ENCODE measurements around the gene FUT3. TPM values are rescaled to one million over a fixed set of nuclear protein-coding genes. Genes with fewer than 3 reads are reported as not detected.
A peak's percentile ranks its signal among the peaks of the same experiment; 100 is the strongest.

The FUT3 gene
- polyA plus RNA-seq, 1 of the 3 experiments (the other 2 are of a cell fraction): not detected

DNA sequence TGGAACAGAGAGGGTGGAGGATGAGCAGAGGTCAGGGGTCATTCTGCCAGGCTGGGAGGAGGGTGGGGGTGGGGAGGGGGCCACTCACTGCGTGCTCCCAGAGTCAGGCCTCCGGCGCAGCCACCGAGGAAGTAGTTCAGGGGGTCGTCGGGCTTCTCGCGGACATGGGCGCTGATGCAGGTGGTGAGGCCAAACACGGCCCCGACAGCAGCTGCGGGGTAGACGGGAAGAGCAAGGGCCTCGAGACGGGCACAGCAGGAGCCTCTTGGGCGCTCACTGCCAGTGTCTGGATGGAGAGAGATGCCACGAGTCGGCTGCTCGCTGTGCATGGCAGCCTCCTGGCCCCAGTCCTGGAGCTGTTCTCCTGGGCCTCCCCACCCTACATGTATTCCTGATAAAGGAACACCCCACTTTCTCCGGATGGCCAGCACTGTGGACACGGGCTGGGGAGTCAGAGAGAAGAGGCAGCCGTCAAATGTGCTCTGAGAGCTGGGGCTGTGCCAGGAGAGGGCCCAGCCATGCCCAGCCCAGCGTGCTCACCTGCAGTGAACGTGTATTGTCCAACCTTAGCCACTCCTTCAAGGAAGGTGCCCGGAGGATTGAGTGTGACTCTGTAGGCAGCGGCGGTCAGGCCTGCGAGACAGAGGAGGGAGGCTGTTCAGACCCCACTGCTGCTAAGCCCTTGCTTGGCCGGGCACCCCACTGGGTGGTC lies 45.3 kb upstream of the FUT3 start (continued):
- TF ChIP-seq, protein P1, sequence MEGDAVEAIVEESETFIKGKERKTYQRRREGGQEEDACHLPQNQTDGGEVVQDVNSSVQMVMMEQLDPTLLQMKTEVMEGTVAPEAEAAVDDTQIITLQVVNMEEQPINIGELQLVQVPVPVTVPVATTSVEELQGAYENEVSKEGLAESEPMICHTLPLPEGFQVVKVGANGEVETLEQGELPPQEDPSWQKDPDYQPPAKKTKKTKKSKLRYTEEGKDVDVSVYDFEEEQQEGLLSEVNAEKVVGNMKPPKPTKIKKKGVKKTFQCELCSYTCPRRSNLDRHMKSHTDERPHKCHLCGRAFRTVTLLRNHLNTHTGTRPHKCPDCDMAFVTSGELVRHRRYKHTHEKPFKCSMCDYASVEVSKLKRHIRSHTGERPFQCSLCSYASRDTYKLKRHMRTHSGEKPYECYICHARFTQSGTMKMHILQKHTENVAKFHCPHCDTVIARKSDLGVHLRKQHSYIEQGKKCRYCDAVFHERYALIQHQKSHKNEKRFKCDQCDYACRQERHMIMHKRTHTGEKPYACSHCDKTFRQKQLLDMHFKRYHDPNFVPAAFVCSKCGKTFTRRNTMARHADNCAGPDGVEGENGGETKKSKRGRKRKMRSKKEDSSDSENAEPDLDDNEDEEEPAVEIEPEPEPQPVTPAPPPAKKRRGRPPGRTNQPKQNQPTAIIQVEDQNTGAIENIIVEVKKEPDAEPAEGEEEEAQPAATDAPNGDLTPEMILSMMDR (IDR thresholded peaks at IDR 0.05): no peak
- no peak for TF ChIP-seq RXRA (IDR thresholded peaks at IDR 0.05; ENCODE audit: borderline replicate concordance, low read depth)
- no peak for TF ChIP-seq TAF1 (IDR thresholded peaks at IDR 0.05; ENCODE audit: borderline replicate concordance, low read depth, low read length)
- no peak for TF ChIP-seq GATA2 (CRISPR knock-in tag; IDR thresholded peaks at IDR 0.05)
- no peak for TF ChIP-seq NFIC (IDR thresholded peaks at IDR 0.05; ENCODE audit: borderline replicate concordance)

DNA sequence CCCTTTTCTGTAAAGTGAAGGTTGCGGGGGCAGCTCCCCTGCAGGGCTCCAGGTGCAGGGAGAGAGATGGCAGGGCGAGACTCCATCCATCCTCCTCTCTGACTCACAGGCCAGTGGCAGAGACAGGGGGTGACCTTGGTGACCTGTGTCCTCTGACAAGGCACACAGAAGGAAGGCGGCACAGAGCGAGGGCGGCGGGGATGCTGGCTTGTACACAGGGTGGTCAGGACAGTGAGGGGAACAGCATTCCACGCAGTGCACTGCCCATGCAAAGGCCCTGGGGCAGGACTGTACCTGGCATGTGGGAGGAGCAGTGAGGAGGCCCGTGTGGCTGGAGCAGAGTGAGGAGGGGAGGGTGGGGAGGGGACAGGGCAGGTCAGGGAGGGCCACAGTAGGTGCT lies 44.6 kb upstream of the FUT3 start:
- WGBS (ENCODE audit: low lambda C conversion rate): 90% methylated on average over 8 of the region's 8 CpGs
- H3K4me2 ChIP-seq: no peak overlapping the region
- TF ChIP-seq RCOR1 (IDR thresholded peaks at IDR 0.05; ENCODE audit: low read length) (no peak), JUND (IDR thresholded peaks at IDR 0.05) (no peak)
- TF ChIP-seq, protein P2, sequence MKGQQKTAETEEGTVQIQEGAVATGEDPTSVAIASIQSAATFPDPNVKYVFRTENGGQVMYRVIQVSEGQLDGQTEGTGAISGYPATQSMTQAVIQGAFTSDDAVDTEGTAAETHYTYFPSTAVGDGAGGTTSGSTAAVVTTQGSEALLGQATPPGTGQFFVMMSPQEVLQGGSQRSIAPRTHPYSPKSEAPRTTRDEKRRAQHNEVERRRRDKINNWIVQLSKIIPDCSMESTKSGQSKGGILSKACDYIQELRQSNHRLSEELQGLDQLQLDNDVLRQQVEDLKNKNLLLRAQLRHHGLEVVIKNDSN (IDR thresholded peaks at IDR 0.05; ENCODE audit: borderline replicate concordance, low read depth): no peak
- H3K9me3 ChIP-seq: no peaks in the 10 kb centered on the region
- H3F3A ChIP-seq (replicated peaks; ENCODE audit: insufficient read depth): no peaks in the 10 kb centered on the region
- H3K79me2 ChIP-seq (ENCODE audit: insufficient read depth): peaks cover 28% of the 10 kb centered on the region
- H2AFZ ChIP-seq (ENCODE audit: low read depth): no peak overlapping the region
- CTCF ChIA-PET: interaction anchor here (1.1 to 5.6 kb wide), 5 partner anchors 27 to 101 kb away, joined by 3 to 27 read pairs (median 3); partner anchors contain the start of gene NRTN
- H3K4me1 ChIP-seq (ENCODE audit: control insufficient read depth in 1 of 2, insufficient read depth in 2 of 2, low read depth in 1 of 2, low read length in 1 of 2): peaks cover 0 to 44% of the 10 kb centered on the region in 2 experiments; a peak in 1 of 4 replicates
- POLR2A ChIA-PET: interaction anchor here (0.8 to 1.2 kb wide), 5 partner anchors 8 to 126 kb away, joined by 3 to 4 read pairs (median 3); partner anchors contain the start of genes NDUFA11 and VMAC
- no peaks in the 10 kb centered on the region for H3K9me2 ChIP-seq
- no peak overlapping the region for H3K9ac ChIP-seq
- H4K20me1 ChIP-seq (ENCODE audit: insufficient read depth): peaks cover 22% of the 10 kb centered on the region
- H3K36me3 ChIP-seq (replicated peaks in 1 of 2; ENCODE audit: control insufficient read depth in 1 of 2, insufficient read depth in 2 of 2, low read length in 1 of 2): peaks cover 3 to 19% of the 10 kb centered on the region in 2 experiments
- no peak overlapping the region for H3K4me3 ChIP-seq (ENCODE audit: low read depth in 2 of 2, low read length in 1 of 2)
- no peak for DNase-seq
- H3K27me3 ChIP-seq (ENCODE audit: insufficient read depth): no peaks in the 10 kb centered on the region
- peak overlapping the region in 1 of 2 experiments; percentile 98; a peak in 2 of 4 replicates for H3K27ac ChIP-seq (ENCODE audit: low read depth in 2 of 2, low read length in 1 of 2)

DNA sequence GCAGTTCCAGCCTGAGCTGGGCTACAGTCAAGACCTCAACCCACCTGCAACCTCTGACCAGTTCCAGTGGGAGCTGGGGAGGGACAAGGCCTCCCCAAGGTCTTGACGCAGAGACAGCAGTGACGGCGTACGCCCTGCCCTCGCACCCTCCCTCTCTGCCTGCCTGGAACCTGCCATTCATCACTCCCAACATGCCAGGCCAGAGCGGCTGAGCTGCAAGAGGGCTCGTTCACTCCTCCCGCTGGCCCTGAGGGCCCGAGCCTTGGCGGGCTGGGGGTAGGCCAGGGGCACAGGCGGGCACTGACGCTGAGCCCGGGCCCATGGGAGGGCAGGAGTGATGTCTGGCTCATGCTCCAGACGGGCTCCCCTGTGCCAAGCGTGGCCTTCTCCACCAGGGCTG lies 44.2 kb upstream of the FUT3 start:
- ChIA-PET CTCF (interaction anchor here (1.0 to 5.6 kb wide), 4 partner anchors 42 to 128 kb away, joined by 3 to 27 read pairs (median 5); partner anchors contain the start of gene NRTN), POLR2A (interaction anchor here (0.8 to 1.2 kb wide), 5 partner anchors 8 to 126 kb away, joined by 3 to 4 read pairs (median 3); partner anchors contain the start of genes NDUFA11 and VMAC)
- no peaks in the 10 kb centered on the region for H3F3A ChIP-seq (replicated peaks; ENCODE audit: insufficient read depth)
- peaks cover 0 to 44% of the 10 kb centered on the region in 2 experiments; a peak in 1 of 4 replicates for H3K4me1 ChIP-seq (ENCODE audit: control insufficient read depth in 1 of 2, insufficient read depth in 2 of 2, low read depth in 1 of 2, low read length in 1 of 2)
- peak; percentile 78 for DNase-seq
- H3K4me2 ChIP-seq: no peak overlapping the region
- no peaks in the 10 kb centered on the region for H3K9me2 ChIP-seq
- WGBS (ENCODE audit: low lambda C conversion rate): no CpG with 5 or more reads among the region's 15 CpGs
- H2AFZ ChIP-seq (ENCODE audit: low read depth): no peak overlapping the region
- no peak overlapping the region; a peak in 1 of 4 replicates for H3K4me3 ChIP-seq (ENCODE audit: low read depth in 2 of 2, low read length in 1 of 2)
- H3K9me3 ChIP-seq: no peaks in the 10 kb centered on the region
- H3K27me3 ChIP-seq (ENCODE audit: insufficient read depth): no peaks in the 10 kb centered on the region
- peaks cover 22% of the 10 kb centered on the region for H4K20me1 ChIP-seq (ENCODE audit: insufficient read depth)
- H3K9ac ChIP-seq: no peak overlapping the region
- peak overlapping the region in 1 of 2 experiments; percentile 98; a peak in 2 of 4 replicates for H3K27ac ChIP-seq (ENCODE audit: low read depth in 2 of 2, low read length in 1 of 2)
- H3K36me3 ChIP-seq (replicated peaks in 1 of 2; ENCODE audit: control insufficient read depth in 1 of 2, insufficient read depth in 2 of 2, low read length in 1 of 2): peaks cover 2 to 19% of the 10 kb centered on the region in 2 experiments
- H3K79me2 ChIP-seq (ENCODE audit: insufficient read depth): peaks cover 23% of the 10 kb centered on the region
- TF ChIP-seq NFIC (IDR thresholded peaks at IDR 0.05; ENCODE audit: borderline replicate concordance) (no peak), GABPA (IDR thresholded peaks at IDR 0.05; ENCODE audit: low read depth) (no peak), CHD2 (IDR thresholded peaks at IDR 0.05; ENCODE audit: low read length, partially characterized antibody) (no peak), EZH2phosphoT487 (IDR thresholded peaks at IDR 0.05; ENCODE audit: borderline replicate concordance, low read depth) (no peak), MXI1 (IDR thresholded peaks at IDR 0.05; ENCODE audit: low read depth, low read length) (no peak), TEAD4 (IDR thresholded peaks at IDR 0.05; ENCODE audit: borderline replicate concordance, insufficient read depth) (no peak), FOSL2 (IDR thresholded peaks at IDR 0.05; ENCODE audit: borderline replicate concordance, low read depth) (no peak), EP300 (IDR thresholded peaks at IDR 0.05; ENCODE audit: borderline replicate concordance in 1 of 2, low read depth in 1 of 2, low read length in 1 of 2) (no peak)
- TF ChIP-seq, protein P3, sequence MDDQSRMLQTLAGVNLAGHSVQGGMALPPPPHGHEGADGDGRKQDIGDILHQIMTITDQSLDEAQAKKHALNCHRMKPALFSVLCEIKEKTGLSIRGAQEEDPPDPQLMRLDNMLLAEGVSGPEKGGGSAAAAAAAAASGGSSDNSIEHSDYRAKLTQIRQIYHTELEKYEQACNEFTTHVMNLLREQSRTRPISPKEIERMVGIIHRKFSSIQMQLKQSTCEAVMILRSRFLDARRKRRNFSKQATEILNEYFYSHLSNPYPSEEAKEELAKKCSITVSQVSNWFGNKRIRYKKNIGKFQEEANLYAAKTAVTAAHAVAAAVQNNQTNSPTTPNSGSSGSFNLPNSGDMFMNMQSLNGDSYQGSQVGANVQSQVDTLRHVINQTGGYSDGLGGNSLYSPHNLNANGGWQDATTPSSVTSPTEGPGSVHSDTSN (IDR thresholded peaks at IDR 0.05): no peak
- TF ChIP-seq, protein P4, sequence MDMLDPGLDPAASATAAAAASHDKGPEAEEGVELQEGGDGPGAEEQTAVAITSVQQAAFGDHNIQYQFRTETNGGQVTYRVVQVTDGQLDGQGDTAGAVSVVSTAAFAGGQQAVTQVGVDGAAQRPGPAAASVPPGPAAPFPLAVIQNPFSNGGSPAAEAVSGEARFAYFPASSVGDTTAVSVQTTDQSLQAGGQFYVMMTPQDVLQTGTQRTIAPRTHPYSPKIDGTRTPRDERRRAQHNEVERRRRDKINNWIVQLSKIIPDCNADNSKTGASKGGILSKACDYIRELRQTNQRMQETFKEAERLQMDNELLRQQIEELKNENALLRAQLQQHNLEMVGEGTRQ (IDR thresholded peaks at IDR 0.05; ENCODE audit: borderline replicate concordance, low read depth, low read length): no peak
- TF ChIP-seq, protein P5, sequence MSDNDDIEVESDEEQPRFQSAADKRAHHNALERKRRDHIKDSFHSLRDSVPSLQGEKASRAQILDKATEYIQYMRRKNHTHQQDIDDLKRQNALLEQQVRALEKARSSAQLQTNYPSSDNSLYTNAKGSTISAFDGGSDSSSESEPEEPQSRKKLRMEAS (IDR thresholded peaks at IDR 0.05; ENCODE audit: low read depth): no peak
